GM13977 (cell line): ENCODE data around the gene MAMSTR.
"Not testable (repeated sequence)": the region's sequence is repeated elsewhere in the genome, so short reads cannot be mapped to it uniquely, and the experiment has no call there.

ENCODE experiments used
- DNase-seq: peaks from one replicate; pipeline ENCODE4 v3.0.0; 2012; ENCODE audit warnings: low spot score
- CTCF ChIP-seq: IDR thresholded peaks from 2 replicates; pipeline ENCODE4 v1.5.1; 2012; ENCODE audit warnings: mild to moderate bottlenecking, control low read depth; ENCODE audit not compliant: insufficient read depth; ENCODE audit errors: extremely low read depth, missing control alignments
- in situ Hi-C: fragments of 300-500 bp; cut with MboI; formaldehyde crosslinking; loops from one replicate; pipeline ENCODE4 v1.12.0; 2022; ENCODE audit warnings: low sequenced_read_pairs, low pct_unique_long_range_greater_than_20kb, mixed read lengths, inconsistent platforms; ENCODE audit not compliant: unreplicated experiment

The MAMSTR gene

GRCh38 chr19:48695743-48696352, 23.7 kb downstream of the MAMSTR start, which contains the start of gene FUT2:
TSS of gene FUT2 (plus strand) at chr19:48695971. CDS start at chr19:48702957, 6,986 bp downstream.
- DNase-seq: no peak
- no peak for TF ChIP-seq CTCF
- in situ Hi-C loops: no loop called here

- DNase-seq, in situ Hi-C loops: not testable (repeated sequence)
These were observed 25.9 kb downstream of the MAMSTR start for GRCh38 chr19:48693629-48694028.

GRCh38 chr19:48689449-48689848, 30.1 kb downstream of the MAMSTR start:
- no peak for TF ChIP-seq CTCF
- in situ Hi-C loops: no loop called here
- DNase-seq: no peak

GRCh38 chr19:48687776-48688175, 31.7 kb downstream of the MAMSTR start:
- DNase-seq: no peak
- no peak for TF ChIP-seq CTCF
- in situ Hi-C loops: no loop called here

GRCh38 chr19:48686637-48687036, 32.9 kb downstream of the MAMSTR start:
- DNase-seq, in situ Hi-C loops: not testable (repeated sequence)

GRCh38 chr19:48686088-48686487, 33.4 kb downstream of the MAMSTR start:
- no peak for TF ChIP-seq CTCF
- in situ Hi-C loops: no loop called here
- no peak for DNase-seq

GRCh38 chr19:48685583-48685982, 33.9 kb downstream of the MAMSTR start:
- no peak for DNase-seq
- in situ Hi-C loops: no loop called here
- TF ChIP-seq CTCF: no peak

GRCh38 chr19:48683349-48683748, 36.2 kb downstream of the MAMSTR start:
- no peak for TF ChIP-seq CTCF
- peak; percentile 50 for DNase-seq
- in situ Hi-C loops: no loop called here
